PC-9 (cell line): Measurements from ENCODE around the gene COA5.

ENCODE experiments used
- CTCF ChIP-seq: fragments of 200-600 bp; sonication (generic); conservative IDR thresholded peaks from 2 replicates; pipeline ENCODE4 v1.6.1; 2017; ENCODE audit warnings: mixed run types, antibody characterized with exemption, mild to moderate bottlenecking, moderate library complexity
- EZH2 ChIP-seq: fragments of 200-600 bp; sonication (generic); IDR thresholded peaks from 2 replicates; pipeline ENCODE4 v1.8.0; 2017; ENCODE audit warnings: antibody characterized with exemption, low read depth

- TF ChIP-seq EZH2: no peak
- TF ChIP-seq CTCF: no peak
These were observed 47.3 kb downstream of the COA5 start for GRCh38 chr2:98561018-98561417.
